Activated CD4-positive, alpha-beta T cell treated with anti-CD3 and anti-CD28 coated beads, Interleukin-2, amount 10 ng/mL, durations not matched to agents 24 days and 14 days (primary cell): ENCODE data around the gene COTL1. TPM values are rescaled to one million over a fixed set of nuclear protein-coding genes. Genes with fewer than 3 reads are reported as not detected.

Source experiments
- DNase-seq: peaks from one replicate; pipeline ENCODE4 v3.0.0; 2022
- H3K27ac Mint-ChIP-seq: one replicate; pipeline ENCODE4 v1.8.0; 2022; ENCODE audit warnings: mild to moderate bottlenecking, mixed read lengths
- H3K27me3 Mint-ChIP-seq: one replicate; pipeline ENCODE4 v1.8.0; 2022; ENCODE audit warnings: mixed read lengths
- H3K36me3 Mint-ChIP-seq: one replicate; pipeline ENCODE4 v1.8.0; 2022; ENCODE audit warnings: low read depth, mild to moderate bottlenecking, mixed read lengths
- H3K4me1 Mint-ChIP-seq: one replicate; pipeline ENCODE4 v1.8.0; 2021; ENCODE audit warnings: mixed read lengths
- H3K4me3 Mint-ChIP-seq: one replicate; pipeline ENCODE4 v1.8.0; 2022; ENCODE audit warnings: mild to moderate bottlenecking, moderate library complexity, mixed read lengths
- H3K9me3 Mint-ChIP-seq: one replicate; pipeline ENCODE4 v1.8.0; 2021; ENCODE audit warnings: mixed read lengths
- intact Hi-C: fragments of 100-400 bp; cut with micrococcal nuclease; formaldehyde crosslinking; loops from one replicate; pipeline ENCODE4 v1.15.1; 2023
- total RNA-seq: library from RNA; stranded (reverse); gene quantifications from 2 replicates; pipeline ENCODE4 v1.2.3, GENCODE V29; 2022

The COTL1 gene
- total RNA-seq, 1 donor from 2014 or later = 474 TPM

- H3K4me1 Mint-ChIP-seq = peaks cover 59% of the 10 kb centered on the region
- peaks cover 40% of the 10 kb centered on the region for H3K36me3 Mint-ChIP-seq
- H3K27ac Mint-ChIP-seq = peak overlapping the region; percentile 99
- intact Hi-C loops = loop anchor here (5.0 kb wide), 1 partner anchor 479 kb away; the partner anchor contains the start of gene KIAA0513
- no peaks in the 10 kb centered on the region for H3K27me3 Mint-ChIP-seq
- peak overlapping the region; percentile 95 for H3K4me3 Mint-ChIP-seq
- no peaks in the 10 kb centered on the region for H3K9me3 Mint-ChIP-seq
- no peak for DNase-seq
These were observed 69.4 kb downstream of the COTL1 start for GRCh38 chr16:84548508-84548907.

DNA sequence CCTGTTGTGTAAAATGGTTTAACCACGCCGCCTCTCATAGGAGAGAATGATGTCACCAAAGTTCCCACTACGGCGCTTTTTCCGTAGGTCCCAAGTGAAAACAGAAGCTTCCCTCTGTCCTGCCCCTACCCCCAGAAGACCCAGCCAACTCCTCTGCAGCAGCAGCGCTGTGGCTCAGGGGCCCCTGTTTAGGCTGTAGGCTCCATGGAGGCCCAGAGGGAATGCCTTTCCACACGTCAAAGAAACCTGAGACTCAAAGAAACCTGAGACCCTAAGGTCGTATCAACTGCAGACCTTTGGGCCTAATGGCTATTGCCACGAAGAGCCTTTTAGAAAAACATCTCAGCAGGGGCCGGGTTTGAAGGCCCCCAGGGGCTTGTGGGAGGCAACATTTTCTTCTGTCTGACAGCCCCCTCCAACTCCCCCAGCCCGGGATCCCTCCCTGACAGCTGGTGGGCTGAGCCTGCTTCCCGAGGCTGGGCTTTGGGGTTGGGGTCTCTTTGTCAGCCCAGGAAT is 70.3 kb downstream of the COTL1 start:
- H3K36me3 Mint-ChIP-seq = peaks cover 43% of the 10 kb centered on the region
- H3K27ac Mint-ChIP-seq = peak overlapping the region; percentile 99
- H3K4me1 Mint-ChIP-seq = peaks cover 57% of the 10 kb centered on the region
- H3K27me3 Mint-ChIP-seq = no peaks in the 10 kb centered on the region
- DNase-seq = peak; percentile 66
- H3K9me3 Mint-ChIP-seq = no peaks in the 10 kb centered on the region
- peak overlapping the region; percentile 95 for H3K4me3 Mint-ChIP-seq
- intact Hi-C loops = loop anchor here (5.0 kb wide), 1 partner anchor 480 kb away; the partner anchor contains the start of gene KIAA0513

- peak overlapping the region; percentile 95 for H3K4me3 Mint-ChIP-seq
- peaks cover 44% of the 10 kb centered on the region for H3K36me3 Mint-ChIP-seq
- peak overlapping the region; percentile 99 for H3K27ac Mint-ChIP-seq
- H3K27me3 Mint-ChIP-seq = no peaks in the 10 kb centered on the region
- no peaks in the 10 kb centered on the region for H3K9me3 Mint-ChIP-seq
- H3K4me1 Mint-ChIP-seq = peaks cover 57% of the 10 kb centered on the region
- intact Hi-C loops = loop anchor here (5.0 kb wide), 1 partner anchor 480 kb away; the partner anchor contains the start of gene KIAA0513
- DNase-seq = no peak
These were observed 71.0 kb downstream of the COTL1 start for GRCh38 chr16:84546669-84547545.

- H3K27me3 Mint-ChIP-seq = no peaks in the 10 kb centered on the region
- H3K4me3 Mint-ChIP-seq = peak overlapping the region; percentile 4
- DNase-seq = no peak
- peaks cover 42% of the 10 kb centered on the region for H3K36me3 Mint-ChIP-seq
- H3K9me3 Mint-ChIP-seq = no peaks in the 10 kb centered on the region
- peaks cover 51% of the 10 kb centered on the region for H3K4me1 Mint-ChIP-seq
- intact Hi-C loops = loop anchor here (5.0 kb wide), 1 partner anchor 482 kb away; the partner anchor contains the start of gene KIAA0513
- H3K27ac Mint-ChIP-seq = no peak overlapping the region
These were observed 72.7 kb downstream of the COTL1 start for GRCh38 chr16:84545114-84545737.

DNA sequence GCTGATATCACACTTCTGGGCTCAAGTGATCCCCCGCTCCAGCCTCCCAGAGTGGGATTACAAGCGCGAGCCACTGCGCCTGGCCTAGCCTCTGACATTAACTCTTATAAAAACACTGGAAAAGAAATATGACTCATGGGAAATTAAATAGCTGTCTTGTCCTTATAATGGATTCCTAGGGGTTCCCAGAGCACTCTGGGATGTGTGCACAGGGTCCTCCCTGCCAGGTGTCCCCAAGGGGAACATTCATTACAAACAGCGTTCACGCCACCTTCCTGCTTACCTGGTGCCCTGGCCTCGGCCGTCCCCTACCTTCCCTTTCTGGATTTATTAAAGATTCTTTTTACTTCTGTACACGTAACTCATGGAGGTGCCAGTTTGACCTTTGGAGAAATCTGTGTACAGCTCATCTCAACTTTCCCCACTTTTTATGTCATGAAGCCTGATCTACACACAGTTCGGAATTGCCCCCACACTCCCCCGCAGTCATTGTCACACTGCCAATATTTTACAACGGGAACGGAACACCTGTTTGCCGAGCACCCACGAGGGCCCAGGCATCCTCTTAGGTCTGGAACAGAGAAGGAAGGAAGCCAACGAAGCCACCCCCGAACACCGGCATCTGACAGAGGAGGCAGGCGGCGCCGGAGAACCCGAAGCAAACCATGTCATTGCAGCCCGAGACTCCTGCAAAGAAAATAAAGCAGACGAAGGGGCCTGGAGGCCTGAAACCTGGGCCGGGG is 73.7 kb downstream of the COTL1 start:
- H3K36me3 Mint-ChIP-seq = peaks cover 40% of the 10 kb centered on the region
- H3K9me3 Mint-ChIP-seq = no peaks in the 10 kb centered on the region
- no peak for DNase-seq
- H3K27me3 Mint-ChIP-seq = no peaks in the 10 kb centered on the region
- H3K27ac Mint-ChIP-seq = peak overlapping the region; percentile 82
- peaks cover 47% of the 10 kb centered on the region for H3K4me1 Mint-ChIP-seq
- intact Hi-C loops = no loop called here
- peak overlapping the region; percentile 67 for H3K4me3 Mint-ChIP-seq

GRCh38 chr16:84543253-84543652 is 74.6 kb downstream of the COTL1 start:
- intact Hi-C loops = no loop called here
- peak overlapping the region; percentile 58 for H3K27ac Mint-ChIP-seq
- DNase-seq = no peak
- H3K4me3 Mint-ChIP-seq = no peak overlapping the region
- peaks cover 46% of the 10 kb centered on the region for H3K4me1 Mint-ChIP-seq
- no peaks in the 10 kb centered on the region for H3K27me3 Mint-ChIP-seq
- H3K36me3 Mint-ChIP-seq = peaks cover 40% of the 10 kb centered on the region
- H3K9me3 Mint-ChIP-seq = no peaks in the 10 kb centered on the region

DNA sequence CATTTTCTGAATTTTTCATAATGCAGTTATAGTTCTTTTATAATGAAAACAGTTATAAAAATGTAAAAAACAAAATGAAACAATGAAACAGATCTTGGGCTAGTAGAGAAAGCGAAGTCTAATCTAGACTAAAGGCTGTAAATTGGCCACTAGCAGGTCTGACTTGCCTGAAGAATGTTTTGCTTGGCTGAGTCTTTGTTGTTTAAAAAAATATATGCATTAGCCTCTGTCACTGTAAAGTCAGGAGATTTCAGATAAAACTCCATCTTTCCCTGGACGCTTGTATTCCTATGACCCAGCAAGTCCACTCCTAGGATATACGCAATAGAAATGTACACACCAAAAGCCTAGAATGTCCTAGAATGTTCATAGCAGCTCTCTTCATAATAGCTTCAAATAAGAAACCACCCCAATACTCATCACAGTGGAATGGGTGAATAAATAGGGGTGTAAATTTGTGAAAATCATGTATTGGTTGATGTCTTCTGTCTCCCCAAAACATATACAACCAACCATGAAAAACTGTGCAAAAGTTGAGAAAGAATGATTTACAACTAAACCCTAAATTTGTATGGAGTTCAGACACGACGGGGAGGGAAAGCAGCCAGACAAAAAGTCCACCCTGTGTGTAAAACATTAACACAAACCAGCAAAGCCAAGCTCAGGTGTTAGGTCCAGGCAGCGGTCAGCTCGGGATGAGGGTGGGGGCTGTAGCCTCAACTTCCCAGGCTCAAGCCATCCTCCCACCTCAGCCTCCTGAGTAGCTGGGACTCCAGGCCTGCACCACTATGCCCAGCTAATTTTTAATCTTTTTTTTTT is 75.7 kb downstream of the COTL1 start:
- no peaks in the 10 kb centered on the region for H3K27me3 Mint-ChIP-seq
- peak overlapping the region; percentile 27 for H3K27ac Mint-ChIP-seq
- no peaks in the 10 kb centered on the region for H3K9me3 Mint-ChIP-seq
- H3K36me3 Mint-ChIP-seq = peaks cover 44% of the 10 kb centered on the region
- no peak for DNase-seq
- no peak overlapping the region for H3K4me3 Mint-ChIP-seq
- intact Hi-C loops = no loop called here
- peaks cover 41% of the 10 kb centered on the region for H3K4me1 Mint-ChIP-seq

GRCh38 chr16:84540194-84540593 is 77.7 kb downstream of the COTL1 start:
- intact Hi-C loops = no loop called here
- Mint-ChIP-seq H3K9me3 (no peaks in the 10 kb centered on the region), H3K4me1 (peaks cover 34% of the 10 kb centered on the region), H3K27ac (no peak overlapping the region), H3K36me3 (peaks cover 44% of the 10 kb centered on the region), H3K4me3 (no peak overlapping the region), H3K27me3 (no peaks in the 10 kb centered on the region)
- no peak for DNase-seq

DNA sequence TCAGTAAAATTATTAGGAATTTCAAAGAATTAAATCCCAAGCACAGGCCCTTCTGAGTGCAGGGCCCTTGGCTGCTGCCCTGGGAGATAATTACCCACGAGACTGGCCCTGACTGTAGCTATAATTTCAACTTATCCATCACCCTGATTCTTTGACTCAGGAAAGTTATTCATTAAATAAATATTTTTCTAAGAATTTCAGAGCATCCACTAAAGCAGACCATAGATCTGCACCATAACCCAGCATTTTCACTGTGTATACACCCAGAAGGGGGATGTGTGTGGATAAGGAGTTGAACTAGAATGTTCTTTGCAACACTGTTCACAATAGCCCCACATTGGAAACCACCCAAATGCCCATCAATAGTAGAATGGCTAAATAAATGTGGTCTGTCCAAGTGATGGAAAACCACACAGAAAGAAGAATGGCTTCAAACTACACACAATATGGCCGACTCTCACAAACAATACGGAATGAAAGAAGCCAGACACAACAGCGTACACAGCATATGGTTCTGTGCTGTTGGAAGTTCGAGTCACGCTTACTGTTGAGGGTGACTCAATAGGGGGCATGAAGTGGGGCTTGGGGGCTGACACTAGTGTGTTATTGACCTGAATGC is 79.5 kb downstream of the COTL1 start:
- no peak for DNase-seq
- Mint-ChIP-seq H3K27ac (no peak overlapping the region), H3K4me1 (peaks cover 23% of the 10 kb centered on the region), H3K27me3 (no peaks in the 10 kb centered on the region), H3K4me3 (no peak overlapping the region), H3K9me3 (no peaks in the 10 kb centered on the region), H3K36me3 (peaks cover 36% of the 10 kb centered on the region)
- intact Hi-C loops = no loop called here

DNA sequence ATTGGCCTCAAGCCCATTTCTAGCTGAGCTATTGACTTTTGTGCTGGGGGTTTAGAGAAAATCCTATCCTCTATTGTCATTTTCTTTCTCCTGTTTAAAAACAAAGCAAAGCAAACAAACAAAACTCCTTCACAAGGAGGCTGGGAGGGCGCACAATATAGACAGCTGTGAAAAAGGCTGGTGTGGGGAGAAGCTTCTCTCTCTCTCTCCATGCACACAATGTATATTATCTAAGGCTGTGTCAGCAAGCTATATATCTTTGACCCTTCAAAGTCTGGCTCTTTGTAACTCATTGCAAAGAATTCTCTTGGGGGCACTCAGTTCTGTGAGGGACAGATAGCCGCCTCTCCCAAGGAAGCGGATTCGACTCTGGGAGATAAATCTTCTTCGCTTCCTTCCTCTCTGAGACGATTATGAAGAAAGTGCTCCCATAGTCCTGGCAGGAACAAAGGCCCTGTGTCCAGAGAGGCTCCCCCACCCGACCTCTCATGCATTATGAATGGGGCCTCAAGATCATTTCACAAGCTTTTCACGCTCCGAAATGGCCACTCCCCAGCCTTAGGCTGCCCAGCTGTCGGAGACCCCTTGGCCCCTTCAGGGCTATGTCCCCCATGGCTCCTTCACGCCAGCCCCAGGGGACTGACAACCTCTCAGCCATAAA is 80.3 kb downstream of the COTL1 start:
- Mint-ChIP-seq H3K4me3 (no peak overlapping the region), H3K27ac (no peak overlapping the region), H3K27me3 (no peaks in the 10 kb centered on the region), H3K36me3 (peaks cover 39% of the 10 kb centered on the region), H3K9me3 (no peaks in the 10 kb centered on the region), H3K4me1 (peaks cover 25% of the 10 kb centered on the region)
- intact Hi-C loops = no loop called here
- no peak for DNase-seq

DNA sequence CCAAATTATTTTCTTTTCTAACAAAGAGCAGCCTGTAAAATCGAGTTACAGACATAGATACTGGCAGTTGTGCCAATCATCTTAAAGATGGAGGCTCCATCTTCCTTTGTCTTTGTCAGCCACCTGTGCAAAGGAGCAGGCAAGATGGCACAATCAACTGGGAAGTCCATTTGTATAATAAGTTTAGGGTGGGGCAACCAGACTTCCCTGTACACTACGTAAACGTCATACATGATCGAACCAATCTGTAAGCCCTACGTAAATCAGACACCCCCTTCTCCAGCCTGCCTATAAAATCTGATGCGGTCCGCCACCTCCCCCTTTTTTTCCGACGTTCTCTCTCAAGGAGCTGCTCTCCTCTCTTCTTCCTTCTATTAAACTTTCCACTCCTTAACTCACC is 82.0 kb downstream of the COTL1 start:
- Mint-ChIP-seq H3K4me1 (peaks cover 29% of the 10 kb centered on the region), H3K4me3 (no peak overlapping the region), H3K27ac (no peak overlapping the region), H3K9me3 (no peaks in the 10 kb centered on the region), H3K27me3 (no peaks in the 10 kb centered on the region), H3K36me3 (peaks cover 52% of the 10 kb centered on the region)
- intact Hi-C loops = no loop called here
- no peak for DNase-seq

- peaks cover 29% of the 10 kb centered on the region for H3K4me1 Mint-ChIP-seq
- intact Hi-C loops = no loop called here
- no peak for DNase-seq
- no peaks in the 10 kb centered on the region for H3K9me3 Mint-ChIP-seq
- no peak overlapping the region for H3K4me3 Mint-ChIP-seq
- H3K36me3 Mint-ChIP-seq = peaks cover 56% of the 10 kb centered on the region
- H3K27me3 Mint-ChIP-seq = no peaks in the 10 kb centered on the region
- H3K27ac Mint-ChIP-seq = no peak overlapping the region
These were observed 82.5 kb downstream of the COTL1 start for GRCh38 chr16:84535408-84535807.
